ENCODE measurements around the gene THADA.

DNA sequence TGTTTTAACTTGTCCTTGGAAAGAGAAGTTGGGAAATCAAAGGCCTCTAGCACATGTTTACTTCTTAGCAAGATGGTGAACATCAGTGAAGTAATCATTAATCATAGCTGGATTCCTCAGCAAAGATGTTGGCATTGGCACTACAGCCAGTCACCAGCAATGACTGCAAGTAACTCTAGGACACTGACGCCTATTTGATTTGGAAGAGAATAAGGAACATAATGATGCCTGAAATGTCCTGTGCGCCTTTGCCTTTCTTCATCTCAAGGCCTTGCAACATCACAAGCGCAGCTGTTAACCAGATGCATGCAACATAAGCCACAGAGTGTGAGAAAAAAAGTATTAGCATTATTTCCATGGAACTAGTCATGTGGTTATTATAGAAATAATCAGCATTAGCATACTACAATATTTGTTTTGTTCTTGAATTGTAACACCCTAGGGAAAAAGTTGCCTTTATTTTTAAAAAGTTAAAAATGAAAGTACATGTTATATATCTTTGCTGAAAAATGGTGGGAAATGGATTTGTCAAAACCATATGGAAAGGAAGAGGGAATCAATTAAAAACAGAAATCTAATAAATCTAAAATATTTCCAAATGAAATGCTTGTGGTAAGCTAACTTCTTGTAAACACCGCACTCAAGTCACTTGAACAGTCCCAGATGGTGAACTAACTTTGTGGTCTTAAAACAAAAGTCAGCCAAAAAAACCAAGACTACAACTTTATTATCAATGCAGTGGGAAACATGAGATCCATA lies 55.6 kb downstream of the THADA start:
- TF ChIP-seq EP300 (IDR thresholded peaks at IDR 0.05): peak; percentile 76 to 94 (median 78)
- TF ChIP-seq, protein P1, sequence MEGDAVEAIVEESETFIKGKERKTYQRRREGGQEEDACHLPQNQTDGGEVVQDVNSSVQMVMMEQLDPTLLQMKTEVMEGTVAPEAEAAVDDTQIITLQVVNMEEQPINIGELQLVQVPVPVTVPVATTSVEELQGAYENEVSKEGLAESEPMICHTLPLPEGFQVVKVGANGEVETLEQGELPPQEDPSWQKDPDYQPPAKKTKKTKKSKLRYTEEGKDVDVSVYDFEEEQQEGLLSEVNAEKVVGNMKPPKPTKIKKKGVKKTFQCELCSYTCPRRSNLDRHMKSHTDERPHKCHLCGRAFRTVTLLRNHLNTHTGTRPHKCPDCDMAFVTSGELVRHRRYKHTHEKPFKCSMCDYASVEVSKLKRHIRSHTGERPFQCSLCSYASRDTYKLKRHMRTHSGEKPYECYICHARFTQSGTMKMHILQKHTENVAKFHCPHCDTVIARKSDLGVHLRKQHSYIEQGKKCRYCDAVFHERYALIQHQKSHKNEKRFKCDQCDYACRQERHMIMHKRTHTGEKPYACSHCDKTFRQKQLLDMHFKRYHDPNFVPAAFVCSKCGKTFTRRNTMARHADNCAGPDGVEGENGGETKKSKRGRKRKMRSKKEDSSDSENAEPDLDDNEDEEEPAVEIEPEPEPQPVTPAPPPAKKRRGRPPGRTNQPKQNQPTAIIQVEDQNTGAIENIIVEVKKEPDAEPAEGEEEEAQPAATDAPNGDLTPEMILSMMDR (IDR thresholded peaks at IDR 0.05): no peak
